Esophagus muscularis mucosa (tissue), 4 donors: Measurements from ENCODE around the gene PLCB3. TPM values are rescaled to one million over a fixed set of nuclear protein-coding genes. Genes with fewer than 3 reads are reported as not detected.
A peak's percentile ranks its signal among the peaks of the same experiment; 100 is the strongest.

Experiments used
- DNase-seq: peaks from one replicate; pipeline ENCODE4 v3.0.0-alpha.2; 2017; ENCODE audit errors: extremely low spot score
- H3K27ac ChIP-seq, 4 donors: fragments of 200-600 bp; sonication (generic); replicated peaks in 1 of 4; 1 replicate in 3 of 4; 2 replicates in 1 of 4; pipeline ENCODE4 v1.5.1; 2016 to 2019; ENCODE audit warnings: mild to moderate bottlenecking in 1 of 4
- H3K27me3 ChIP-seq, 4 donors: fragments of 200-600 bp; sonication (generic); one replicate each; pipeline versions ENCODE4 v1.5.1 to v1.6.0; 2016 to 2019
- H3K36me3 ChIP-seq, 4 donors: fragments of 200-600 bp; sonication (generic); one replicate each; pipeline ENCODE4 v1.5.1; 2016 to 2019
- H3K4me1 ChIP-seq, 4 donors: fragments of 200-600 bp; sonication (generic); one replicate each; pipeline ENCODE4 v1.5.1; 2016 to 2019
- H3K4me3 ChIP-seq, 4 donors: fragments of 200-600 bp; sonication (generic); 1 replicate in 2 of 4; 2 replicates in 2 of 4; pipeline ENCODE4 v1.5.1; 2016 to 2019; ENCODE audit warnings: mild to moderate bottlenecking in 4 of 4, moderate library complexity in 1 of 4
- H3K9me3 ChIP-seq, 4 donors: fragments of 200-600 bp; sonication (generic); 1 replicate in 3 of 4; 2 replicates in 1 of 4; pipeline ENCODE4 v1.5.1; 2016 to 2019
- CTCF ChIP-seq, 3 experiments: fragments of 200-600 bp in 2 of 3; fragments of 450-650 bp in 1 of 3; sonication (generic) in 2 of 3; IDR thresholded peaks; one replicate each; pipeline ENCODE4 v1.5.1; 2017 to 2019; ENCODE audit warnings: antibody characterized with exemption in 3 of 3, mild to moderate bottlenecking in 2 of 3, moderate library complexity in 1 of 3
- EP300 ChIP-seq: sonication (generic); formaldehyde crosslinking; IDR thresholded peaks from one replicate; pipeline ENCODE4 v1.6.1; 2017; ENCODE audit warnings: antibody characterized with exemption
- POLR2A ChIP-seq: fragments of 450-650 bp; IDR thresholded peaks from one replicate; pipeline ENCODE4 v1.6.1; 2017; ENCODE audit warnings: antibody characterized with exemption, moderate library complexity, mild to moderate bottlenecking, low read depth
- POLR2AphosphoS5 ChIP-seq, 2 donors: sonication (generic); formaldehyde crosslinking; IDR thresholded peaks; one replicate each; pipeline ENCODE4 v1.6.1; 2017; ENCODE audit warnings: antibody characterized with exemption in 2 of 2
- WGBS: methylation state at CpG from one replicate; pipeline ENCODE4 v1.1.5; 2018; 5-methylcytosine and 5-hydroxymethylcytosine counted together
- intact Hi-C: fragments of 100-400 bp; cut with DNase I; formaldehyde crosslinking; loops from one replicate; pipeline ENCODE4 v1.15.1; 2023
- small RNA-seq, 3 donors: library from RNA; depleted of rRNA; stranded (forward); fragments of <200 nt; gene quantifications; one replicate each; pipeline ENCODE3, GENCODE V24; 2016
- total RNA-seq, 4 donors: library from RNA; depleted of rRNA; stranded (reverse); fragments of >200 nt; gene quantifications; one replicate each; pipeline versions ENCODE4 v1.1.0 to v1.2.1, GENCODE V29; 2016

Gene PLCB3
- total RNA-seq, 4 donors from 2014 or later = 18.9 to 36.5 (median 25.3) TPM

- intact Hi-C loops = no loop called here
- Histone ChIP-seq H3K36me3 (peaks cover 18 to 49% (median 47%) of the 10 kb centered on the region in 4 donors), H3K4me1 (peaks cover 27 to 59% (median 42%) of the 10 kb centered on the region in 4 donors), H3K9me3 (no peaks in the 10 kb centered on the region), H3K27me3 (no peaks in the 10 kb centered on the region), H3K27ac (peak overlapping the region; percentile 94 to 99 (median 96)), H3K4me3 (peak overlapping the region; percentile 79 to 95 (median 82))
- 21% methylated on average over 12 of the region's 32 CpGs for WGBS
- no peak for DNase-seq
- TF ChIP-seq EP300 (no peak), CTCF (IDR thresholded peaks at IDR 0.05) (no peak), POLR2AphosphoS5 (IDR thresholded peaks at IDR 0.05) (no peak), POLR2A (no peak)
Measured at GRCh38 chr11:64316672-64317324, 65.5 kb downstream of the PLCB3 start.

DNA sequence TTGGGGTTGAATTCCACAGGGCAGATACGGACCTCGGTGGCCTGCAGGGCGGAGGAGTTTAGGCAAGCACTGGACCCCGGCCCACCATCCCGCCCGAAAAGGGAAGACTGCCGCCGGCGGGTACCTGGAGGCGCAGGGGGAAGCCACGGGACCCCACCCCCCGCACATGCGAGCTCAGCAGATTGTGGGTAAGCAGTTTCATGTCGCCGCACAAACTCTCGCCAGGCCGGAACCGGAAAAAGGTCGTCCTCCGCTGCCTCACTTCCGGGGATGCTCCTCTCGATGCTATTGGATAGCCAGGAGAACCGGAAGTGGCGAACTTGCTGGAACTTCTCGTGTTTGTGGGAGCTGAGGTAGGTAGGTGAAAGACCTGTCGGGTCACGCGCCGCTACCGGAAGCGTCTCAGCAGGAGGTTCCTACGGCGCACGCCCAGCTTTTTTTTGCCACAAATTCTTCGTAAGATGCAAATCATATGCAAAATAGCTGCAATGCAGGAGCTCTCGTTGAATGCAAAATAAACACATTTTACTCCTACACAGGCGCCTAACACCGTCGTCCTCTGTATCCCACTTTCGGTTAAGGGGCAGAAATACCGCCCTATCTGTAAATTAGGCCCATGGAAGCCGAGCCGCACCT, 66.1 kb downstream of the PLCB3 start, which contains the start of gene TRMT112:
TSS of gene TRMT112 (minus strand) at position 235 of the 636 bp plus-strand sequence. CDS start at position 202, 33 bp downstream.
- TF ChIP-seq POLR2AphosphoS5 (IDR thresholded peaks at IDR 0.05) = peak; percentile 97
- peak; percentile 77 for TF ChIP-seq POLR2A
- peak; percentile 53 for TF ChIP-seq EP300
- no peak for TF ChIP-seq CTCF (IDR thresholded peaks at IDR 0.05)
- Histone ChIP-seq H3K9me3 (no peaks in the 10 kb centered on the region), H3K4me3 (peak within 1 kb of the TSS; percentile 79 to 95 (median 82)), H3K36me3 (peaks cover 18 to 55% (median 53%) of the 10 kb centered on the region in 4 donors), H3K4me1 (peaks cover 25 to 56% (median 40%) of the 10 kb centered on the region in 4 donors), H3K27ac (peak within 1 kb of the TSS; percentile 94 to 99 (median 96)), H3K27me3 (no peaks in the 10 kb centered on the region)
- under 1% methylated on average over 39 of the region's 43 CpGs for WGBS
- intact Hi-C loops = no loop called here
- DNase-seq = peak; percentile 99

- peak; percentile 94 to 95 for TF ChIP-seq POLR2AphosphoS5 (IDR thresholded peaks at IDR 0.05)
- no peak for TF ChIP-seq EP300
- TF ChIP-seq POLR2A = peak; percentile 82
- TF ChIP-seq CTCF (IDR thresholded peaks at IDR 0.05) = peak; percentile 35 to 74 (median 44)
- Histone ChIP-seq H3K27me3 (no peaks in the 10 kb centered on the region), H3K4me3 (peak within 1 kb of the TSS; percentile 79 to 95 (median 82)), H3K27ac (peak within 1 kb of the TSS; percentile 94 to 99 (median 96)), H3K9me3 (no peaks in the 10 kb centered on the region), H3K4me1 (peaks cover 23 to 49% (median 34%) of the 10 kb centered on the region in 4 donors), H3K36me3 (peaks cover 18 to 61% (median 59%) of the 10 kb centered on the region in 4 donors)
- intact Hi-C loops = no loop called here
- peak; percentile 99 for DNase-seq
- WGBS = 0% methylated on average over 24 of the region's 61 CpGs
Measured at GRCh38 chr11:64317961-64318765, 66.8 kb downstream of the PLCB3 start, which contains the start of gene PRDX5. TSS of gene PRDX5 (plus strand) at chr11:64318121. CDS start at chr11:64318216, 95 bp downstream.

Small RNAs within 50 kb of the gene (small RNA-seq; reads per million reads assigned to genes)
- gene RF00019 = 0 reads per million in 3 donors

Other genes with a start within 250 kb of the PLCB3 start
- 1 to 10 TPM; 2.1 to 5.0 (median 3.1) TPM for gene FLRT1, start 215.6 kb upstream of the PLCB3 start, total RNA-seq
- 10 to 100 TPM; 28.8 to 70.7 (median 33.7) TPM for gene MACROD1, start 85.4 kb upstream of the PLCB3 start, total RNA-seq
- gene STIP1, start 65.4 kb upstream of the PLCB3 start, total RNA-seq = 100 to 1,000 TPM in 3 of 4 donors, 10 to 100 TPM in 1; 82.2 to 116 (median 101) TPM
- 10 to 100 TPM; 12.9 to 35.5 (median 15.5) TPM for gene FERMT3, start 44.8 kb upstream of the PLCB3 start, total RNA-seq
- 10 to 100 TPM; 42.3 to 90.5 (median 72.1) TPM for gene TRPT1, start 25.3 kb upstream of the PLCB3 start, total RNA-seq
- 10 to 100 TPM; 37.8 to 58.7 (median 48.6) TPM for gene NUDT22, start 25.3 kb upstream of the PLCB3 start, total RNA-seq
- gene DNAJC4, start 21.0 kb upstream of the PLCB3 start, total RNA-seq = 10 to 100 TPM; 19.4 to 40.4 (median 25.3) TPM
- 100 to 1,000 TPM in 2 of 4 donors, 10 to 100 TPM in 2; 92.3 to 144 (median 108) TPM for gene VEGFB, start 16.9 kb upstream of the PLCB3 start, total RNA-seq
- 10 to 100 TPM; 49.0 to 87.8 (median 65.5) TPM for gene FKBP2, start 10.4 kb upstream of the PLCB3 start, total RNA-seq
- gene PPP1R14B, start 4.6 kb upstream of the PLCB3 start, total RNA-seq = 10 to 100 TPM; 50.4 to 92.9 (median 79.8) TPM
- gene BAD, start 33.1 kb downstream of the PLCB3 start, total RNA-seq = 100 to 1,000 TPM in 3 of 4 donors, 10 to 100 TPM in 1; 99.3 to 138 (median 122) TPM
- 10 to 100 TPM; 20.9 to 36.1 (median 25.4) TPM for gene GPR137, start 34.3 kb downstream of the PLCB3 start, total RNA-seq
- not detected for gene KCNK4, start 39.8 kb downstream of the PLCB3 start, total RNA-seq
- under 1 TPM in 1 of 4 donors, not detected in 3; 0.80 TPM for gene CATSPERZ, start 48.8 kb downstream of the PLCB3 start, total RNA-seq
- 10 to 100 TPM; 63.5 to 95.8 (median 76.1) TPM for gene ESRRA, start 54.0 kb downstream of the PLCB3 start, total RNA-seq
- gene TRMT112, start 66.0 kb downstream of the PLCB3 start, total RNA-seq = 100 to 1,000 TPM; 202 to 281 (median 212) TPM
- gene PRDX5, start 66.6 kb downstream of the PLCB3 start, total RNA-seq = 100 to 1,000 TPM; 144 to 178 (median 155) TPM
- gene CCDC88B, start 88.7 kb downstream of the PLCB3 start, total RNA-seq = 10 to 100 TPM in 1 of 4 donors, 1 to 10 TPM in 3; 7.0 to 12.5 (median 8.2) TPM
- 10 to 100 TPM; 19.1 to 36.1 (median 26.0) TPM for gene RPS6KA4, start 107.6 kb downstream of the PLCB3 start, total RNA-seq